Measurements from ENCODE around the gene PINLYP.

GRCh38 chr19:43616306-43616705 lies 40.7 kb downstream of the PINLYP start:
- TF ChIP-seq POLR2AphosphoS5 (IDR thresholded peaks at IDR 0.05; ENCODE audit: low read depth) = no peak
- TF ChIP-seq CTCF (IDR thresholded peaks at IDR 0.05; ENCODE audit: insufficient read depth, low read length) = no peak
